HG03135 (cell line): ENCODE data around the gene BMF.

Experiments used
- ATAC-seq: cut with Tn5 transposase; IDR thresholded peaks from one replicate; pipeline ENCODE4 v1.9.1; 2021; ENCODE audit warnings: mild to moderate bottlenecking, moderate library complexity; ENCODE audit not compliant: unreplicated experiment

The BMF gene

GRCh38 chr15:40051616-40052415 lies 56.9 kb downstream of the BMF start:
- no peak for ATAC-seq

GRCh38 chr15:40050788-40051470 lies 57.8 kb downstream of the BMF start:
- no peak for ATAC-seq

- no peak for ATAC-seq
Observed at GRCh38 chr15:40048926-40049475, 59.7 kb downstream of the BMF start.

GRCh38 chr15:40048211-40048792 lies 60.4 kb downstream of the BMF start:
- ATAC-seq, result no peak

- ATAC-seq, result peak; percentile 51
Observed at GRCh38 chr15:40047415-40048210, 61.1 kb downstream of the BMF start.

- ATAC-seq, result no peak
Observed at GRCh38 chr15:40046721-40047414, 61.8 kb downstream of the BMF start.

- no peak for ATAC-seq
Observed at GRCh38 chr15:40045572-40046217, 63.0 kb downstream of the BMF start.

- peak; percentile 60 for ATAC-seq
Observed at GRCh38 chr15:40044717-40045571, 63.7 kb downstream of the BMF start.

GRCh38 chr15:40043927-40044716 lies 64.6 kb downstream of the BMF start:
- no peak for ATAC-seq

- no peak for ATAC-seq
Observed at GRCh38 chr15:40042791-40043320, 65.8 kb downstream of the BMF start.

- no peak for ATAC-seq
Observed at GRCh38 chr15:40040770-40041169, 67.9 kb downstream of the BMF start.

GRCh38 chr15:40040293-40040635 lies 68.4 kb downstream of the BMF start:
- no peak for ATAC-seq

- peak; percentile 91 for ATAC-seq
Observed at GRCh38 chr15:40038638-40039543, 69.8 kb downstream of the BMF start, which contains the start of gene SRP14. SRP14 (minus strand) TSS chr15:40039181; CDS start chr15:40039116, 65 bp downstream.

- no peak for ATAC-seq
Observed at GRCh38 chr15:40038275-40038637, 70.4 kb downstream of the BMF start.
